Hepatocyte (in vitro differentiated cells): ENCODE results near the gene BCL2L15.

Experiments
- EZH2phosphoT487 ChIP-seq: fragments of 200-600 bp; sonication (generic); IDR thresholded peaks from one replicate; pipeline ENCODE4 v1.6.1; 2018; ENCODE audit warnings: antibody characterized with exemption, mild to moderate bottlenecking, low read depth, moderate library complexity; ENCODE audit not compliant: unreplicated experiment, severe bottlenecking
- TF ChIP-seq, protein P1 (sequence below): fragments of 200-600 bp; sonication (generic); IDR thresholded peaks from 2 replicates; pipeline ENCODE4 v1.5.1; 2016; ENCODE audit warnings: antibody characterized with exemption, mild to moderate bottlenecking; ENCODE audit not compliant: poor library complexity

DNA sequence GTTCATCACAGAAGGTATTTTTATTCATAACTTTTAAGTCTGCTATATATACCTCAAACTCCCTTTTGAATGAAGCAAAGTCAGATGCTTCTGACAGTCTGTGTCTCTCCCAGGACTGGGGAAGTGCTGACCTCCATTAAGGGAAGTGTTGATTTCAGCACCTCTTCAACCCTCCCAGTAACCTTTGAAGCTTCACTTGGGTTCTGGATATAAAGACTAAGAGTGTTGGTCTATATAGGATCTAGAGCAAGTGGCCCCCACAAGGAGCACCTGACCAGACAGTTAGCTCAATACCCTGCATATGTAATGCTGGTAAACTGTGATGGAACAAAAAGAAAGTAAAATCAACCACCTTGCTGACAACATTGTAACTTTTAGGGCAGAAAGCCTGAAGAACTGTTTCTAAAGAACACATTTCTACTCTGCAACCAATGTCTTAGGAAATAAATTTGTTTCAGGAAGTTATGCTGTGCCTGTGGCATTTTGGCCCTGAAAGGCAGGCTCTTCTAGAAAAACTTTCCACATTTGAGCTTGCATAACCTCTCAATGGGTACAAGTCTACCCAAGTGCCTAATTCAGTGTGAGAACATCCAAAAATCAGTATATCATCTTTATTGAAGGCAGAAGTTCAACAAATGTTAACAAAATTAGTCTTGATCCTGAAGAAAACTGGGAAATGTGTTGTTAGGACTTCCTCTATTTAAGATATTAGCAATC is 15.0 kb downstream of the BCL2L15 start:
- TF ChIP-seq, protein P1, sequence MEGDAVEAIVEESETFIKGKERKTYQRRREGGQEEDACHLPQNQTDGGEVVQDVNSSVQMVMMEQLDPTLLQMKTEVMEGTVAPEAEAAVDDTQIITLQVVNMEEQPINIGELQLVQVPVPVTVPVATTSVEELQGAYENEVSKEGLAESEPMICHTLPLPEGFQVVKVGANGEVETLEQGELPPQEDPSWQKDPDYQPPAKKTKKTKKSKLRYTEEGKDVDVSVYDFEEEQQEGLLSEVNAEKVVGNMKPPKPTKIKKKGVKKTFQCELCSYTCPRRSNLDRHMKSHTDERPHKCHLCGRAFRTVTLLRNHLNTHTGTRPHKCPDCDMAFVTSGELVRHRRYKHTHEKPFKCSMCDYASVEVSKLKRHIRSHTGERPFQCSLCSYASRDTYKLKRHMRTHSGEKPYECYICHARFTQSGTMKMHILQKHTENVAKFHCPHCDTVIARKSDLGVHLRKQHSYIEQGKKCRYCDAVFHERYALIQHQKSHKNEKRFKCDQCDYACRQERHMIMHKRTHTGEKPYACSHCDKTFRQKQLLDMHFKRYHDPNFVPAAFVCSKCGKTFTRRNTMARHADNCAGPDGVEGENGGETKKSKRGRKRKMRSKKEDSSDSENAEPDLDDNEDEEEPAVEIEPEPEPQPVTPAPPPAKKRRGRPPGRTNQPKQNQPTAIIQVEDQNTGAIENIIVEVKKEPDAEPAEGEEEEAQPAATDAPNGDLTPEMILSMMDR, result no peak
- no peak for TF ChIP-seq EZH2phosphoT487
